Measurements from ENCODE around the gene ZNF474. TPM values are rescaled to one million over a fixed set of nuclear protein-coding genes. Genes with fewer than 3 reads are reported as not detected.
"Not testable (repeated sequence)": the region's sequence is repeated elsewhere in the genome, so short reads cannot be mapped to it uniquely, and the experiment has no call there.

Gene ZNF474
- under 1 TPM in 1 of 2 experiments, not detected in 1; 0.35 TPM for total RNA-seq

GRCh38 chr5:122129306-122129705 lies at the start of gene ZNF474:
Gene ZNF474, plus strand, starts transcription at chr5:122129546. Its CDS starts 22,445 bp downstream, at chr5:122151991.
- CTCF ChIA-PET, result no interaction called here
- peaks cover 2% of the 10 kb centered on the region for H3K27me3 Mint-ChIP-seq
- H3K4me1 Mint-ChIP-seq, result no peaks in the 10 kb centered on the region
- no peaks in the 10 kb centered on the region for H3K9me3 Mint-ChIP-seq (ENCODE audit: low read depth)
- no peak within 1 kb of the TSS for H3K27ac Mint-ChIP-seq
- ATAC-seq, result no peak
- DNase-seq, result no peak
- H3K36me3 Mint-ChIP-seq, result no peaks in the 10 kb centered on the region
- H3K4me3 Mint-ChIP-seq, result no peak within 1 kb of the TSS

- Mint-ChIP-seq H3K4me1 (peaks cover 15% of the 10 kb centered on the region), H3K36me3 (no peaks in the 10 kb centered on the region), H3K27me3 (peaks cover 45% of the 10 kb centered on the region), H3K27ac (no peak overlapping the region), H3K9me3 (ENCODE audit: low read depth) (no peaks in the 10 kb centered on the region), H3K4me3 (no peak overlapping the region)
- no peak for DNase-seq
- ATAC-seq, result no peak
- CTCF ChIA-PET, result no interaction called here
Measured at GRCh38 chr5:122081541-122081940, 47.8 kb upstream of the ZNF474 start.

- H3K4me3 Mint-ChIP-seq, result no peak overlapping the region
- no peaks in the 10 kb centered on the region for H3K36me3 Mint-ChIP-seq
- peaks cover 34% of the 10 kb centered on the region for H3K27me3 Mint-ChIP-seq
- no peaks in the 10 kb centered on the region for H3K9me3 Mint-ChIP-seq (ENCODE audit: low read depth)
- ATAC-seq (no peak), DNase-seq (no peak)
- H3K27ac Mint-ChIP-seq, result no peak overlapping the region
- no peaks in the 10 kb centered on the region for H3K4me1 Mint-ChIP-seq
- CTCF ChIA-PET, result no interaction called here
Measured at GRCh38 chr5:122083535-122083934, 45.8 kb upstream of the ZNF474 start.

- CTCF ChIA-PET, result no interaction called here
Measured at GRCh38 chr5:122085041-122085440, 44.3 kb upstream of the ZNF474 start.

GRCh38 chr5:122089096-122090013 lies 40.0 kb upstream of the ZNF474 start:
- ATAC-seq (no peak), DNase-seq (no peak)
- Mint-ChIP-seq H3K4me1 (peaks cover 2% of the 10 kb centered on the region), H3K27me3 (peaks cover 11% of the 10 kb centered on the region), H3K4me3 (no peak overlapping the region), H3K9me3 (ENCODE audit: low read depth) (no peaks in the 10 kb centered on the region), H3K36me3 (no peaks in the 10 kb centered on the region), H3K27ac (no peak overlapping the region)
- CTCF ChIA-PET, result no interaction called here

More at GRCh38 chr5:122085041-122085440, 44.3 kb upstream of the ZNF474 start:
- ATAC-seq (no peak), DNase-seq (no peak)
- H3K9me3 Mint-ChIP-seq (ENCODE audit: low read depth), result no peaks in the 10 kb centered on the region
- no peak overlapping the region for H3K4me3 Mint-ChIP-seq
- peaks cover 2% of the 10 kb centered on the region for H3K4me1 Mint-ChIP-seq
- H3K27me3 Mint-ChIP-seq, result peaks cover 24% of the 10 kb centered on the region
- H3K36me3 Mint-ChIP-seq, result no peaks in the 10 kb centered on the region
- H3K27ac Mint-ChIP-seq, result no peak overlapping the region

- CTCF ChIA-PET, result no interaction called here
- Mint-ChIP-seq H3K9me3 (ENCODE audit: low read depth) (no peaks in the 10 kb centered on the region), H3K36me3 (no peaks in the 10 kb centered on the region), H3K27ac (no peak overlapping the region), H3K27me3 (peaks cover 5% of the 10 kb centered on the region), H3K4me1 (peaks cover 2% of the 10 kb centered on the region), H3K4me3 (no peak overlapping the region)
- DNase-seq (no peak), ATAC-seq (no peak)
Measured at GRCh38 chr5:122091936-122092600, 37.3 kb upstream of the ZNF474 start.

- Mint-ChIP-seq H3K27me3 (peaks cover 2% of the 10 kb centered on the region), H3K36me3 (no peaks in the 10 kb centered on the region), H3K9me3 (ENCODE audit: low read depth) (no peaks in the 10 kb centered on the region), H3K4me3 (no peak overlapping the region), H3K4me1 (peaks cover 2% of the 10 kb centered on the region), H3K27ac (no peak overlapping the region)
- CTCF ChIA-PET, result no interaction called here
- ATAC-seq, result no peak
- DNase-seq, result no peak
Measured at GRCh38 chr5:122093415-122094180, 35.7 kb upstream of the ZNF474 start.

- ATAC-seq, CTCF ChIA-PET, H3K27me3 Mint-ChIP-seq: not testable (repeated sequence)
Measured at GRCh38 chr5:122094251-122094650, 35.1 kb upstream of the ZNF474 start.

GRCh38 chr5:122095158-122095557 lies 34.2 kb upstream of the ZNF474 start:
- ATAC-seq (no peak), DNase-seq (no peak)
- no peak overlapping the region for H3K4me3 Mint-ChIP-seq
- H3K27me3 Mint-ChIP-seq, result no peaks in the 10 kb centered on the region
- no peaks in the 10 kb centered on the region for H3K9me3 Mint-ChIP-seq (ENCODE audit: low read depth)
- CTCF ChIA-PET, result no interaction called here
- no peaks in the 10 kb centered on the region for H3K36me3 Mint-ChIP-seq
- H3K4me1 Mint-ChIP-seq, result no peaks in the 10 kb centered on the region
- no peak overlapping the region for H3K27ac Mint-ChIP-seq

More at GRCh38 chr5:122094251-122094650, 35.1 kb upstream of the ZNF474 start:
- not testable (repeated sequence) for H3K9me3 Mint-ChIP-seq (ENCODE audit: low read depth); H3K4me1 Mint-ChIP-seq; DNase-seq; H3K27ac Mint-ChIP-seq; H3K36me3 Mint-ChIP-seq; H3K4me3 Mint-ChIP-seq

GRCh38 chr5:122097391-122097790 lies 32.0 kb upstream of the ZNF474 start:
- H3K9me3 Mint-ChIP-seq (ENCODE audit: low read depth), result no peaks in the 10 kb centered on the region
- ATAC-seq, result no peak
- no peaks in the 10 kb centered on the region for H3K27me3 Mint-ChIP-seq
- H3K4me3 Mint-ChIP-seq, result no peak overlapping the region
- H3K27ac Mint-ChIP-seq, result no peak overlapping the region
- CTCF ChIA-PET, result no interaction called here
- H3K36me3 Mint-ChIP-seq, result no peaks in the 10 kb centered on the region
- no peaks in the 10 kb centered on the region for H3K4me1 Mint-ChIP-seq
- DNase-seq, result no peak

- H3K9me3 Mint-ChIP-seq (ENCODE audit: low read depth), result no peaks in the 10 kb centered on the region
- DNase-seq, result no peak
- no peaks in the 10 kb centered on the region for H3K27me3 Mint-ChIP-seq
- no peak overlapping the region for H3K4me3 Mint-ChIP-seq
- ATAC-seq, result no peak
- CTCF ChIA-PET, result no interaction called here
- H3K27ac Mint-ChIP-seq, result no peak overlapping the region
- H3K4me1 Mint-ChIP-seq, result no peaks in the 10 kb centered on the region
- H3K36me3 Mint-ChIP-seq, result no peaks in the 10 kb centered on the region
Measured at GRCh38 chr5:122099060-122099790, 30.1 kb upstream of the ZNF474 start.

GRCh38 chr5:122101636-122102285 lies 27.6 kb upstream of the ZNF474 start:
- ATAC-seq (no peak), DNase-seq (no peak)
- Mint-ChIP-seq H3K4me1 (no peaks in the 10 kb centered on the region), H3K27me3 (no peaks in the 10 kb centered on the region), H3K9me3 (ENCODE audit: low read depth) (no peaks in the 10 kb centered on the region), H3K27ac (no peak overlapping the region), H3K4me3 (no peak overlapping the region), H3K36me3 (no peaks in the 10 kb centered on the region)
- CTCF ChIA-PET, result interaction anchor here (1.0 kb wide), 1 partner anchor 9 kb away, joined by 5 read pairs; no protein-coding TSS in a partner anchor

Measured in activated CD8-positive, alpha-beta memory T cell treated with anti-CD3 and anti-CD28 coated beads, Interleukin-2, amount 10 ng/mL, durations not matched to agents 7 days and 5 days (primary cell).